Endodermal cell (in vitro differentiated cells): Measurements from ENCODE around the gene GBP7. TPM values are rescaled to one million over a fixed set of nuclear protein-coding genes. Genes with fewer than 3 reads are reported as not detected.
A peak's percentile ranks its signal among the peaks of the same experiment; 100 is the strongest.

Experiments used
- DNase-seq: peaks from one replicate; pipeline ENCODE4 v3.0.0-alpha.2; 2017
- H3K27ac ChIP-seq: 2 replicates; pipeline ENCODE4 v1.5.1; 2013; ENCODE audit warnings: mild to moderate bottlenecking, low read depth, low read length, moderate library complexity
- H3K27me3 ChIP-seq: 2 replicates; pipeline ENCODE4 v1.6.1; 2013; ENCODE audit warnings: mild to moderate bottlenecking, low read length, moderate library complexity; ENCODE audit not compliant: insufficient read depth, control insufficient read depth, poor library complexity, severe bottlenecking
- H3K36me3 ChIP-seq: 2 replicates; pipeline ENCODE4 v1.7.0; 2013; ENCODE audit warnings: mild to moderate bottlenecking, low read length, moderate library complexity; ENCODE audit not compliant: control insufficient read depth, insufficient read depth
- H3K4me1 ChIP-seq: one replicate; pipeline ENCODE4 v1.7.0; 2013; ENCODE audit warnings: low read length; ENCODE audit not compliant: control insufficient read depth, insufficient read depth
- H3K4me3 ChIP-seq: 2 replicates; pipeline ENCODE4 v1.5.1; 2013; ENCODE audit warnings: mild to moderate bottlenecking, low read length, moderate library complexity
- H3K9ac ChIP-seq: 2 replicates; pipeline ENCODE4 v1.6.1; 2013; ENCODE audit warnings: mild to moderate bottlenecking, low read length, moderate library complexity; ENCODE audit not compliant: poor library complexity, severe bottlenecking; ENCODE audit errors: extremely low read depth
- H3K9me3 ChIP-seq: 2 replicates; pipeline ENCODE4 v1.6.1; 2013; ENCODE audit warnings: mild to moderate bottlenecking, low read length, moderate library complexity; ENCODE audit not compliant: control insufficient read depth
- H3K27ac Mint-ChIP-seq: 2 replicates; pipeline ENCODE4 v1.8.0; 2020; ENCODE audit warnings: mixed read lengths
- H3K27me3 Mint-ChIP-seq: 2 replicates; pipeline ENCODE4 v1.8.0; 2021; ENCODE audit warnings: mild to moderate bottlenecking, mixed read lengths; ENCODE audit not compliant: insufficient read depth
- H3K36me3 Mint-ChIP-seq: 2 replicates; pipeline ENCODE4 v1.8.0; 2020; ENCODE audit warnings: low read depth, mixed read lengths
- H3K4me1 Mint-ChIP-seq: 2 replicates; pipeline ENCODE4 v1.8.0; 2020; ENCODE audit warnings: mixed read lengths
- H3K4me3 Mint-ChIP-seq: 2 replicates; pipeline ENCODE4 v1.8.0; 2020; ENCODE audit warnings: mild to moderate bottlenecking, moderate library complexity, mixed read lengths
- H3K9me3 Mint-ChIP-seq: 2 replicates; pipeline ENCODE4 v1.8.0; 2020; ENCODE audit warnings: mild to moderate bottlenecking, mixed read lengths
- WGBS, 2 experiments: methylation state at CpG; one replicate each; pipeline versions ENCODE4 v1.1.5 to v1.1.7; 2013; ENCODE audit warnings: missing lambda C conversion rate in 2 of 2, mixed read lengths in 1 of 2; ENCODE audit not compliant: insufficient coverage in 1 of 2, insufficient read length in 1 of 2; 5-methylcytosine and 5-hydroxymethylcytosine counted together
- total RNA-seq, 2 donors: library from RNA; stranded (reverse); fragmentation: NEBNext Ultra II Directional in 1 of 2; extraction: Animal tissue kit (Norgen Biotek cat#: 25700) in 1 of 2; gene quantifications; 2 replicates in 1 of 2; 3 replicates in 1 of 2; pipeline ENCODE4 v1.2.1, GENCODE V29; 2021
- TF ChIP-seq, protein P1 (sequence below): fragments of 200-600 bp; sonication (generic); conservative IDR thresholded peaks from 2 replicates; pipeline ENCODE4 v1.5.0; 2021; ENCODE audit warnings: antibody characterized with exemption, mild to moderate bottlenecking

The GBP7 gene
- total RNA-seq, 2 donors from 2014 or later = not detected

GRCh38 chr1:89114662-89115061 is 61.1 kb downstream of the GBP7 start:
- Mint-ChIP-seq H3K4me3 (no peak overlapping the region), H3K9me3 (no peaks in the 10 kb centered on the region), H3K27ac (no peak overlapping the region), H3K36me3 (no peaks in the 10 kb centered on the region), H3K4me1 (no peaks in the 10 kb centered on the region), H3K27me3 (no peaks in the 10 kb centered on the region)
- no peaks in the 10 kb centered on the region for H3K4me1 ChIP-seq
- no peak overlapping the region for H3K27ac ChIP-seq
- H3K9ac ChIP-seq = no peak overlapping the region
- TF ChIP-seq, protein P1, sequence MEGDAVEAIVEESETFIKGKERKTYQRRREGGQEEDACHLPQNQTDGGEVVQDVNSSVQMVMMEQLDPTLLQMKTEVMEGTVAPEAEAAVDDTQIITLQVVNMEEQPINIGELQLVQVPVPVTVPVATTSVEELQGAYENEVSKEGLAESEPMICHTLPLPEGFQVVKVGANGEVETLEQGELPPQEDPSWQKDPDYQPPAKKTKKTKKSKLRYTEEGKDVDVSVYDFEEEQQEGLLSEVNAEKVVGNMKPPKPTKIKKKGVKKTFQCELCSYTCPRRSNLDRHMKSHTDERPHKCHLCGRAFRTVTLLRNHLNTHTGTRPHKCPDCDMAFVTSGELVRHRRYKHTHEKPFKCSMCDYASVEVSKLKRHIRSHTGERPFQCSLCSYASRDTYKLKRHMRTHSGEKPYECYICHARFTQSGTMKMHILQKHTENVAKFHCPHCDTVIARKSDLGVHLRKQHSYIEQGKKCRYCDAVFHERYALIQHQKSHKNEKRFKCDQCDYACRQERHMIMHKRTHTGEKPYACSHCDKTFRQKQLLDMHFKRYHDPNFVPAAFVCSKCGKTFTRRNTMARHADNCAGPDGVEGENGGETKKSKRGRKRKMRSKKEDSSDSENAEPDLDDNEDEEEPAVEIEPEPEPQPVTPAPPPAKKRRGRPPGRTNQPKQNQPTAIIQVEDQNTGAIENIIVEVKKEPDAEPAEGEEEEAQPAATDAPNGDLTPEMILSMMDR = no peak
- H3K9me3 ChIP-seq = no peaks in the 10 kb centered on the region
- no peak overlapping the region for H3K4me3 ChIP-seq
- WGBS, 2 experiments = 93% methylated on average over 2 of the region's 2 CpGs; no CpG with 5 or more reads in 1 of the 2 experiments
- no peaks in the 10 kb centered on the region for H3K27me3 ChIP-seq
- no peaks in the 10 kb centered on the region for H3K36me3 ChIP-seq
- DNase-seq = no peak

GRCh38 chr1:89112871-89113613 is 62.8 kb downstream of the GBP7 start:
- H3K27ac ChIP-seq = no peak overlapping the region
- DNase-seq = no peak
- TF ChIP-seq, protein P1 = no peak
- no peaks in the 10 kb centered on the region for H3K9me3 ChIP-seq
- no peaks in the 10 kb centered on the region for H3K36me3 ChIP-seq
- Mint-ChIP-seq H3K4me1 (no peaks in the 10 kb centered on the region), H3K4me3 (no peak overlapping the region), H3K36me3 (no peaks in the 10 kb centered on the region), H3K9me3 (no peaks in the 10 kb centered on the region), H3K27ac (no peak overlapping the region), H3K27me3 (no peaks in the 10 kb centered on the region)
- H3K9ac ChIP-seq = no peak overlapping the region
- H3K27me3 ChIP-seq = no peaks in the 10 kb centered on the region
- 91 to 96% methylated on average over 4 of the region's 5 CpGs for WGBS, 2 experiments
- no peak overlapping the region for H3K4me3 ChIP-seq
- H3K4me1 ChIP-seq = no peaks in the 10 kb centered on the region

DNA sequence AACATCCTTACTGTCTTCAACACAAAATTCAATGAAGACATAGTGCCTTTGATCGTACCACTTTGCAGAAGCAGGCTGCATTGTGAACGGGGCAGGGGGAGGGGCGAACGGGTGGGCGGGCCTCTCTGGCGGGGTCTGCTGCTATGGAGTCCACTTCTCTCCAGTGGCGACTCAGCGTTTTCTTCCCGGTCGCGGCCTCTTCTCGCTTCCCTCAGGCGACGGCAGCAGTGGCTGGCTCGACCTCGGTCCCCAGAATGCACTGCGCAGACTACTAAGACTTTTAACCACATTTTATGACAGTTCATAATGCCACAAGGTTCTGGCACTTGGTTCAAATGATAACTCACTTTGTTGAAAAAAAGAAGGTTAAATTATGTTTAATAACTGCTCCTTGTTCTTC is 71.1 kb downstream of the GBP7 start:
- no peaks in the 10 kb centered on the region for H3K36me3 ChIP-seq
- no peaks in the 10 kb centered on the region for H3K9me3 ChIP-seq
- H3K4me3 ChIP-seq = no peak overlapping the region
- 95% methylated on average over 4 to 17 of the region's 17 CpGs for WGBS, 2 experiments
- Mint-ChIP-seq H3K4me3 (no peak overlapping the region), H3K36me3 (no peaks in the 10 kb centered on the region), H3K27ac (no peak overlapping the region), H3K9me3 (peaks cover 1% of the 10 kb centered on the region), H3K27me3 (no peaks in the 10 kb centered on the region), H3K4me1 (no peaks in the 10 kb centered on the region)
- no peak overlapping the region for H3K27ac ChIP-seq
- DNase-seq = peak; percentile 55
- no peaks in the 10 kb centered on the region for H3K4me1 ChIP-seq
- no peak overlapping the region for H3K9ac ChIP-seq
- no peaks in the 10 kb centered on the region for H3K27me3 ChIP-seq
- TF ChIP-seq, protein P1 = no peak
